PC-3 (cell line): ENCODE measurements around the gene DHDH. TPM values are rescaled to one million over a fixed set of nuclear protein-coding genes. Genes with fewer than 3 reads are reported as not detected.

Experiments used
- ATAC-seq: fragments of 200-7000 bp; cut with Tn5 transposase; 2 replicates; pipeline ENCODE4 v1.9.1; 2020; ENCODE audit warnings: mild to moderate bottlenecking, moderate library complexity
- BruUV-seq: library from RNA; stranded (reverse); fragments of 400-500 nt; replicated peaks from 2 replicates; lab custom pipeline; 2021; lab: Mats Ljungman, UMichigan
- CTCF ChIA-PET: fragments of 300-600 bp; sonication (Branson Sonifier 250); formaldehyde crosslinking; loops from one replicate; lab custom pipeline; 2022; ENCODE audit warnings: antibody characterized with exemption; lab: Charles Lee
- POLR2A ChIA-PET: fragments of 300-600 bp; sonication (Branson Sonifier 250); formaldehyde crosslinking; loops from one replicate; lab custom pipeline; 2022; ENCODE audit warnings: antibody characterized with exemption; ENCODE audit not compliant: unreplicated experiment; lab: Charles Lee
- DNase-seq: peaks from one replicate; pipeline ENCODE4 v3.0.0-alpha.2; 2015
- H2AFZ ChIP-seq: fragments of 300-600 bp; sonication (generic); 2 replicates; pipeline ENCODE4 v1.6.0; 2016; ENCODE audit warnings: antibody characterized with exemption, low read length
- H3F3A ChIP-seq: fragments of 300-600 bp; sonication (generic); one replicate; pipeline ENCODE4 v1.6.0; 2017; ENCODE audit warnings: antibody characterized with exemption, low read length, control low read depth, mild to moderate bottlenecking; ENCODE audit not compliant: unreplicated experiment
- H3K27ac ChIP-seq: fragments of 300-600 bp; sonication (generic); 2 replicates; pipeline ENCODE4 v1.5.1; 2016; ENCODE audit warnings: mild to moderate bottlenecking, low read length
- H3K27me3 ChIP-seq: fragments of 300-600 bp; sonication (generic); 2 replicates; pipeline ENCODE4 v1.6.1; 2016; ENCODE audit warnings: low read length, mixed read lengths
- H3K36me3 ChIP-seq: fragments of 300-600 bp; sonication (generic); 2 replicates; pipeline ENCODE4 v1.6.1; 2016; ENCODE audit warnings: low read depth, mixed run types, low read length, mixed read lengths
- H3K4me1 ChIP-seq: fragments of 300-600 bp; sonication (generic); 2 replicates; pipeline ENCODE4 v1.5.1; 2016; ENCODE audit warnings: low read length; ENCODE audit not compliant: insufficient read depth
- H3K4me2 ChIP-seq: fragments of 300-600 bp; sonication (generic); 2 replicates; pipeline ENCODE4 v1.6.0; 2016; ENCODE audit warnings: low read length
- H3K4me3 ChIP-seq: fragments of 300-600 bp; sonication (generic); 2 replicates; pipeline ENCODE4 v1.5.1; 2016; ENCODE audit warnings: mild to moderate bottlenecking, low read length, mixed read lengths
- H3K79me2 ChIP-seq: fragments of 300-600 bp; sonication (generic); 2 replicates; pipeline ENCODE4 v1.6.1; 2017; ENCODE audit warnings: low read length, mixed read lengths
- H3K9ac ChIP-seq: fragments of 300-600 bp; sonication (generic); 2 replicates; pipeline ENCODE4 v1.6.0; 2016; ENCODE audit warnings: mild to moderate bottlenecking, low read length
- H3K9me2 ChIP-seq: fragments of 300-600 bp; sonication (generic); replicated peaks from 2 replicates; pipeline ENCODE4 v1.6.1; 2016; ENCODE audit warnings: mixed run types, low read length, mixed read lengths
- H3K9me3 ChIP-seq: fragments of 300-600 bp; sonication (generic); 2 replicates; pipeline ENCODE4 v1.6.1; 2016; ENCODE audit warnings: low read length, mixed read lengths
- H4K20me1 ChIP-seq: fragments of 300-600 bp; sonication (generic); 2 replicates; pipeline ENCODE4 v1.6.1; 2016; ENCODE audit warnings: low read length, mixed read lengths
- EZH2 ChIP-seq: fragments of 300-600 bp; sonication (generic); IDR thresholded peaks from one replicate; pipeline ENCODE4 v1.6.1; 2017; ENCODE audit warnings: antibody characterized with exemption, mild to moderate bottlenecking, low read length; ENCODE audit not compliant: unreplicated experiment
- EZH2phosphoT487 ChIP-seq: fragments of 300-600 bp; sonication (generic); IDR thresholded peaks from 2 replicates; pipeline ENCODE4 v1.6.1; 2018; ENCODE audit warnings: mild to moderate bottlenecking, antibody characterized with exemption, low read length, borderline replicate concordance
- intact Hi-C: fragments of 100-400 bp; cut with micrococcal nuclease; formaldehyde crosslinking; loops from 2 replicates; pipeline ENCODE4 v1.9.0; 2023
- total RNA-seq: library from RNA; depleted of rRNA; stranded (reverse); fragments of >200 nt; gene quantifications from 2 replicates; pipeline ENCODE4 v1.2.3, GENCODE V29; 2014
- TF ChIP-seq, protein P1 (sequence below): fragments of 300-600 bp; sonication (generic); conservative IDR thresholded peaks from 2 replicates; pipeline ENCODE4 v1.5.1; 2017; ENCODE audit warnings: antibody characterized with exemption, low read depth, mild to moderate bottlenecking, low read length

The DHDH gene
- total RNA-seq, 1 experiment from 2014 or later, result 1.8 TPM

DNA sequence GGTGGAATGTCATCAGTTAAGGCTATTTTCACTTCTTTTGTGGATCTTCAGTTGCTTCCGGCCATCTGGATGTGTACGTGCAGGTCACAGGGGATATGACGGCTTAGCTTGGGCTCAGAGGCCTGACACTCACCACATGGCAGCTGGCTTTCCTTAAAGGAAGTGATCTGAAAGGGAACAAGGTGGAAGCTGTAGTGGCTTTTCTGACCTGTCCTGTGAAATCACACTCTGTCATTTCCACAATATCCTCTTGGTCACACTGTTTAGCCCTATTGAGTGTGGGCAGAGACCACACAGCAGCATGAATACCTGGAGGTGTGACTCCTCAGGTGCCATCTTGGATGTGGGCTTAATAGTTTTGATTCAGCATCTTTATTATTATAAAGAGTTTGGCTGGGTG is 16.7 kb downstream of the DHDH start:
- Histone ChIP-seq H3K79me2 (peaks cover 4% of the 10 kb centered on the region), H2AFZ (no peak overlapping the region), H3K4me2 (no peak overlapping the region), H3K4me3 (no peak overlapping the region), H3K9ac (no peak overlapping the region), H3K36me3 (no peaks in the 10 kb centered on the region), H3K27ac (no peak overlapping the region), H3K27me3 (no peaks in the 10 kb centered on the region), H3K4me1 (no peaks in the 10 kb centered on the region), H3K9me3 (no peaks in the 10 kb centered on the region), H3K9me2 (no peaks in the 10 kb centered on the region), H4K20me1 (no peaks in the 10 kb centered on the region), H3F3A (no peaks in the 10 kb centered on the region)
- BruUV-seq, result no TSS peak
- no peak for DNase-seq
- TF ChIP-seq, protein P1, sequence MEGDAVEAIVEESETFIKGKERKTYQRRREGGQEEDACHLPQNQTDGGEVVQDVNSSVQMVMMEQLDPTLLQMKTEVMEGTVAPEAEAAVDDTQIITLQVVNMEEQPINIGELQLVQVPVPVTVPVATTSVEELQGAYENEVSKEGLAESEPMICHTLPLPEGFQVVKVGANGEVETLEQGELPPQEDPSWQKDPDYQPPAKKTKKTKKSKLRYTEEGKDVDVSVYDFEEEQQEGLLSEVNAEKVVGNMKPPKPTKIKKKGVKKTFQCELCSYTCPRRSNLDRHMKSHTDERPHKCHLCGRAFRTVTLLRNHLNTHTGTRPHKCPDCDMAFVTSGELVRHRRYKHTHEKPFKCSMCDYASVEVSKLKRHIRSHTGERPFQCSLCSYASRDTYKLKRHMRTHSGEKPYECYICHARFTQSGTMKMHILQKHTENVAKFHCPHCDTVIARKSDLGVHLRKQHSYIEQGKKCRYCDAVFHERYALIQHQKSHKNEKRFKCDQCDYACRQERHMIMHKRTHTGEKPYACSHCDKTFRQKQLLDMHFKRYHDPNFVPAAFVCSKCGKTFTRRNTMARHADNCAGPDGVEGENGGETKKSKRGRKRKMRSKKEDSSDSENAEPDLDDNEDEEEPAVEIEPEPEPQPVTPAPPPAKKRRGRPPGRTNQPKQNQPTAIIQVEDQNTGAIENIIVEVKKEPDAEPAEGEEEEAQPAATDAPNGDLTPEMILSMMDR, result no peak
- TF ChIP-seq EZH2phosphoT487, result no peak
- TF ChIP-seq EZH2, result no peak
- intact Hi-C loops, result no loop called here
- ChIA-PET CTCF (no interaction called here), POLR2A (interaction anchor here (0.7 kb wide), 1 partner anchor 43 kb away, joined by 3 read pairs; the partner anchor contains the start of gene RUVBL2)
- ATAC-seq, result no peak

DNA sequence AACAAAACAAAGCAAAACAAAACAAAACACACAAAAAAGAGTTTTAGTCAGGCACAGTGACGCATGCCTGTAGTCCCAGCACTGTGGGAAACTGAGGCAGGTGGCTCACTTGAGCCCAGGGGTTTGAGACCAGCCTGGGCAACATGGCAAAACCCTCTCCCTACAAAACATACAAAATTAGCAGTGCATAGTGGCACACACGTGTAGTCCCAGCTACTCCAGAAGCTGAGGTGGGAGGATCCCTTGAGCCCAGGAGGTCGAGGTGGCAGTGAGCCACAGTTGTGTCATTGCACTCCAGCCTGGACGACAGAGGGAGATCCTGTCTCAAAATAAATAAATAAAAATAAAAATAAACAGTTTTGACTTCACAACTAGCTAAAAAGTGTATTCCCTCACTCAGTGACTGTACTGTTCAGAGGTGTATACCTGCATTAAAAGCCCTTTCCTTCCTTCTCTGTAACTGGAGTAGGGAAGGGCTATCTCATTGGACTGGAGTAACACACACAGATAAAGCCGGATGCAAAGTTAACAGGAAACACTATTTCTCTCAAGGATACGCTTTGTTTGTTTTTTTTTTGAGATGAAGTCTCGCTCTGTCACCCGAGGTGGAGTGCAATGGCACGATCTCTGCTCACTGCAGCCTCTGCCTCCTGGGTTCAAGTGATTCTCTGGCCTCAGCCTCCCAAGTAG is 17.5 kb downstream of the DHDH start:
- TF ChIP-seq EZH2 (no peak), EZH2phosphoT487 (no peak)
- TF ChIP-seq, protein P1, result no peak
- H3K9me2 ChIP-seq, result no peaks in the 10 kb centered on the region
- no peak overlapping the region for H3K9ac ChIP-seq
- CTCF ChIA-PET, result no interaction called here
- H3F3A ChIP-seq, result no peaks in the 10 kb centered on the region
- peak; percentile 14 for DNase-seq
- no peak overlapping the region for H3K4me2 ChIP-seq
- H3K36me3 ChIP-seq, result no peaks in the 10 kb centered on the region
- no peak overlapping the region for H3K27ac ChIP-seq
- no TSS peak for BruUV-seq
- peaks cover 4% of the 10 kb centered on the region; the same call in 1 of the 2 replicates for H3K4me1 ChIP-seq
- peaks cover 11% of the 10 kb centered on the region for H3K79me2 ChIP-seq
- no peaks in the 10 kb centered on the region for H3K9me3 ChIP-seq
- no peak overlapping the region for H2AFZ ChIP-seq
- H4K20me1 ChIP-seq, result no peaks in the 10 kb centered on the region
- POLR2A ChIA-PET, result interaction anchor here (0.7 kb wide), 1 partner anchor 42 kb away, joined by 3 read pairs; the partner anchor contains the start of gene RUVBL2
- ATAC-seq, result 0 out of 2 replicates have a peak, but pooled peaks have one; percentile 24
- no peak overlapping the region for H3K4me3 ChIP-seq
- intact Hi-C loops, result no loop called here
- H3K27me3 ChIP-seq, result no peaks in the 10 kb centered on the region

DNA sequence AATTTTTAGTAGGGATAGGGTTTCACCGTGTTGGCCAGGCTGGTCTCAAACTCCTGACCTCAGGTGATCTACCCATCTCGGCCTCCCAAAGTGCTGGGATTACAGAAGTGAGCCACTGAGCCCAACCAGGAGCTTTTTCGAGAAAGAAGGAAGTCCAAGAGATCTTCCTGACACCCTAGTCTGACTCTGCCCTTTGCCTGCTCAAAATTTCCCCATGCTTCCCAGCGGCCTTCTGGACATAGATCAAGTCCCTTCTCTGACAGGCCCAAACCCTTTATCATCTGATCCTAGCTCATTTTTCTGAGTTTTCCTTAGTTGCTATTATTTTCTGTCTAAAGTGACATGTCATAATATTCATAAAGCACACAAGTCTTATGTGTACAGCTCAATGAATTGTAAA is 19.6 kb downstream of the DHDH start:
- H3K9me2 ChIP-seq, result no peaks in the 10 kb centered on the region
- intact Hi-C loops, result no loop called here
- no peaks in the 10 kb centered on the region for H3F3A ChIP-seq
- no peak for DNase-seq
- peaks cover 4% of the 10 kb centered on the region; the same call in 1 of the 2 replicates for H3K4me1 ChIP-seq
- H3K79me2 ChIP-seq, result peaks cover 15% of the 10 kb centered on the region
- CTCF ChIA-PET, result no interaction called here
- no peak overlapping the region for H3K9ac ChIP-seq
- H3K27ac ChIP-seq, result no peak overlapping the region
- TF ChIP-seq, protein P1, result no peak
- TF ChIP-seq EZH2, result no peak
- no peaks in the 10 kb centered on the region for H3K36me3 ChIP-seq
- no peaks in the 10 kb centered on the region for H4K20me1 ChIP-seq
- H3K27me3 ChIP-seq, result no peaks in the 10 kb centered on the region
- POLR2A ChIA-PET, result no interaction called here
- no peak overlapping the region for H2AFZ ChIP-seq
- BruUV-seq, result no TSS peak
- no peak for ATAC-seq
- H3K4me3 ChIP-seq, result no peak overlapping the region
- H3K9me3 ChIP-seq, result no peaks in the 10 kb centered on the region
- H3K4me2 ChIP-seq, result no peak overlapping the region
